Posterior cingulate gyrus (tissue), 11 donors: Measurements from ENCODE around the gene ARHGAP31.
"Not testable (repeated sequence)": the region's sequence is repeated elsewhere in the genome, so short reads cannot be mapped to it uniquely, and the experiment has no call there.

Source experiments
- DNase-seq, 10 donors: peaks; one replicate each; pipeline versions ENCODE4 v3.0.0 to v3.0.0-alpha.2; 2020 to 2021; ENCODE audit warnings: mixed read lengths in 3 of 10
- intact Hi-C: fragments of 100-400 bp; cut with DNase I; formaldehyde crosslinking; loops from one replicate; pipeline ENCODE4 v1.15.1; 2023

ARHGAP31 gene

GRCh38 chr3:119346076-119346496 lies 51.9 kb downstream of the ARHGAP31 start:
- no peak for DNase-seq

GRCh38 chr3:119347036-119347435 lies 52.9 kb downstream of the ARHGAP31 start:
- intact Hi-C loops, result no loop called here
- no peak for DNase-seq

More at GRCh38 chr3:119346076-119346496, 51.9 kb downstream of the ARHGAP31 start:
- intact Hi-C loops, result no loop called here

GRCh38 chr3:119349354-119350041 lies 55.3 kb downstream of the ARHGAP31 start:
- no peak for DNase-seq
- intact Hi-C loops, result no loop called here

GRCh38 chr3:119350114-119350513 lies 55.9 kb downstream of the ARHGAP31 start:
- intact Hi-C loops, result no loop called here
- DNase-seq, result no peak

GRCh38 chr3:119351581-119351980 lies 57.4 kb downstream of the ARHGAP31 start:
- DNase-seq, result no peak
- intact Hi-C loops, result no loop called here

- intact Hi-C loops, result no loop called here
Observed at GRCh38 chr3:119352034-119352609, 57.9 kb downstream of the ARHGAP31 start.

GRCh38 chr3:119352863-119353527 lies 58.8 kb downstream of the ARHGAP31 start:
- no peak for DNase-seq
- intact Hi-C loops, result no loop called here

More at GRCh38 chr3:119352034-119352609, 57.9 kb downstream of the ARHGAP31 start:
- no peak for DNase-seq

GRCh38 chr3:119355608-119356007 lies 61.4 kb downstream of the ARHGAP31 start:
- intact Hi-C loops, result not testable (repeated sequence)

GRCh38 chr3:119356646-119357045 lies 62.5 kb downstream of the ARHGAP31 start:
- no peak for DNase-seq
- intact Hi-C loops, result no loop called here

More at GRCh38 chr3:119355608-119356007, 61.4 kb downstream of the ARHGAP31 start:
- not testable (repeated sequence) for DNase-seq

GRCh38 chr3:119357190-119357589 lies 63.0 kb downstream of the ARHGAP31 start:
- intact Hi-C loops, result no loop called here
- DNase-seq, result no peak

GRCh38 chr3:119359476-119360326 lies 65.5 kb downstream of the ARHGAP31 start:
- intact Hi-C loops, result no loop called here
- no peak for DNase-seq

GRCh38 chr3:119360736-119361462 lies 66.7 kb downstream of the ARHGAP31 start:
- intact Hi-C loops, result no loop called here
- no peak for DNase-seq

- intact Hi-C loops, result no loop called here
- no peak for DNase-seq
Observed at GRCh38 chr3:119362010-119362409, 67.8 kb downstream of the ARHGAP31 start.

- intact Hi-C loops, result no loop called here
- no peak for DNase-seq
Observed at GRCh38 chr3:119362940-119363725, 69.0 kb downstream of the ARHGAP31 start.

GRCh38 chr3:119364401-119364800 lies 70.2 kb downstream of the ARHGAP31 start:
- intact Hi-C loops, result no loop called here
- no peak for DNase-seq

- DNase-seq, result no peak
- intact Hi-C loops, result no loop called here
Observed at GRCh38 chr3:119365418-119365817, 71.2 kb downstream of the ARHGAP31 start.

GRCh38 chr3:119367000-119367399 lies 72.8 kb downstream of the ARHGAP31 start:
- intact Hi-C loops, result no loop called here
- no peak for DNase-seq

- no peak for DNase-seq
- intact Hi-C loops, result no loop called here
Observed at GRCh38 chr3:119368298-119368697, 74.1 kb downstream of the ARHGAP31 start.

- DNase-seq, intact Hi-C loops: not testable (repeated sequence)
Observed at GRCh38 chr3:119371786-119372185, 77.6 kb downstream of the ARHGAP31 start.
